Adrenal gland (tissue), 5 donors: ENCODE results near the gene DTD1.

ENCODE experiments used
- POLR2A ChIP-seq, 2 donors: fragments of 450-650 bp; IDR thresholded peaks; one replicate each; pipeline ENCODE4 v1.6.1; 2017; ENCODE audit warnings: antibody characterized with exemption in 2 of 2, mild to moderate bottlenecking in 2 of 2, moderate library complexity in 1 of 2
- TF ChIP-seq, protein P1 (sequence below), 6 experiments: fragments of 450-650 bp in 4 of 6; fragments of 200-600 bp in 2 of 6; sonication (generic) in 1 of 6; IDR thresholded peaks; 1 replicate in 5 of 6; 2 replicates in 1 of 6; pipeline versions ENCODE4 v1.5.1 to v1.8.0; 2016 to 2021; ENCODE audit warnings: antibody characterized with exemption in 6 of 6, mild to moderate bottlenecking in 2 of 6, moderate library complexity in 1 of 6
- donor health status: DM: no; HTN: no; CAD: no.

DNA sequence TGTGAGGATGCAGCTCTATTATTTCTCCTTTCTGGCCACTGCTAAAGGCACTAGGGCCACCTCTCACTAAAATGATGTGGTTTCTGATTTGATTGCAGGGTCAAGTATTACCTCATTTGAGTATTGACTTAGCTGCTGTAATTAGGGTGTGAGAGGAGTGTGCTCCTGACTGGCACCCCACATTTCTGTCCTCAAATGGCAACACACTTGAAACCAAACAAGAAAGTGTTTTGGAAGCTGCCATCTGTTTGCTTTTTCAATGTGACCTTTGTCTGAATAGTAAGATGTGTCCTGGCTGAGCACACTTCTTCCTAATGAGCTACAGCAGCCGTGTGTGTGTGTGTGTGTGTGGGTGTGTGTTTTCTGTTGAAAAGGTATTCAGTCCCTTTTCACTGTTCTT lies 162.9 kb downstream of the DTD1 start:
- TF ChIP-seq, protein P1, sequence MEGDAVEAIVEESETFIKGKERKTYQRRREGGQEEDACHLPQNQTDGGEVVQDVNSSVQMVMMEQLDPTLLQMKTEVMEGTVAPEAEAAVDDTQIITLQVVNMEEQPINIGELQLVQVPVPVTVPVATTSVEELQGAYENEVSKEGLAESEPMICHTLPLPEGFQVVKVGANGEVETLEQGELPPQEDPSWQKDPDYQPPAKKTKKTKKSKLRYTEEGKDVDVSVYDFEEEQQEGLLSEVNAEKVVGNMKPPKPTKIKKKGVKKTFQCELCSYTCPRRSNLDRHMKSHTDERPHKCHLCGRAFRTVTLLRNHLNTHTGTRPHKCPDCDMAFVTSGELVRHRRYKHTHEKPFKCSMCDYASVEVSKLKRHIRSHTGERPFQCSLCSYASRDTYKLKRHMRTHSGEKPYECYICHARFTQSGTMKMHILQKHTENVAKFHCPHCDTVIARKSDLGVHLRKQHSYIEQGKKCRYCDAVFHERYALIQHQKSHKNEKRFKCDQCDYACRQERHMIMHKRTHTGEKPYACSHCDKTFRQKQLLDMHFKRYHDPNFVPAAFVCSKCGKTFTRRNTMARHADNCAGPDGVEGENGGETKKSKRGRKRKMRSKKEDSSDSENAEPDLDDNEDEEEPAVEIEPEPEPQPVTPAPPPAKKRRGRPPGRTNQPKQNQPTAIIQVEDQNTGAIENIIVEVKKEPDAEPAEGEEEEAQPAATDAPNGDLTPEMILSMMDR (IDR thresholded peaks at IDR 0.05), result no peak
- TF ChIP-seq POLR2A (IDR thresholded peaks at IDR 0.05), result no peak
